HCT116 (cell line): ENCODE measurements around the gene EEF2KMT. TPM values are rescaled to one million over a fixed set of nuclear protein-coding genes. Genes with fewer than 3 reads are reported as not detected.

Experiments used
- ATAC-seq: fragments of 200-7000 bp; cut with Tn5 transposase; 2 replicates; pipeline ENCODE4 v1.9.1; 2020; ENCODE audit warnings: mild to moderate bottlenecking, moderate library complexity
- BruUV-seq: library from RNA; stranded (reverse); fragments of 400-500 nt; replicated peaks from 2 replicates; lab custom pipeline; 2021; lab: Mats Ljungman, UMichigan
- CTCF ChIA-PET: fragments of 300-600 bp; sonication (Branson Sonifier 250); formaldehyde crosslinking; loops from one replicate; lab custom pipeline; 2021; ENCODE audit warnings: antibody characterized with exemption; lab: Charles Lee
- POLR2A ChIA-PET: fragments of 300-600, 350-600 bp; sonication (Branson Sonifier 250); formaldehyde crosslinking; loops from one replicate; lab custom pipeline; 2021; ENCODE audit warnings: antibody characterized with exemption; lab: Charles Lee
- RAD21 ChIA-PET, 2 experiments: fragments of 300-600 bp; sonication (Branson Sonifier 250); formaldehyde crosslinking; loops; one replicate each; lab custom pipeline; 2023; ENCODE audit warnings: low total read pairs in 2 of 2; ENCODE audit not compliant: uncharacterized antibody in 2 of 2, unreplicated experiment in 2 of 2, low non-redundant PET in 1 of 2; lab: Charles Lee
- DNase-seq: peaks from one replicate; pipeline ENCODE4 v3.0.0-alpha.2; 2010; ENCODE audit warnings: low read depth, low spot score
- H2AFZ ChIP-seq: fragments of 200-600 bp; shearing (Covaris generic), sonication (generic); 2 replicates; pipeline ENCODE4 v1.6.1; 2017; ENCODE audit warnings: low read depth, mixed run types, mixed read lengths, antibody characterized with exemption, low read length; ENCODE audit not compliant: poor library complexity, severe bottlenecking
- H3K27ac ChIP-seq: 2 replicates; pipeline ENCODE4 v1.5.1; 2012; ENCODE audit warnings: low read depth, low read length
- H3K27me3 ChIP-seq: fragments of 200-600 bp; sonication (generic); 2 replicates; pipeline ENCODE4 v1.6.1; 2016; ENCODE audit warnings: mixed run types, low read length, mixed read lengths; ENCODE audit not compliant: insufficient read depth
- H3K36me3 ChIP-seq, 2 experiments: fragments of 200-500 bp in 1 of 2; fragments of 200-600 bp in 1 of 2; sonication (Bioruptor generic) in 1 of 2; sonication (generic) in 1 of 2; 2 replicates each; pipeline versions ENCODE4 v1.5.1 to v1.6.1; 2014 to 2016; ENCODE audit warnings: low read length in 2 of 2, inconsistent platforms in 1 of 2, mixed read lengths in 1 of 2, mixed run types in 1 of 2; ENCODE audit not compliant: insufficient read depth in 2 of 2, control insufficient read depth in 1 of 2
- H3K4me1 ChIP-seq, 2 experiments: fragments of 200-600 bp in 1 of 2; sonication (generic) in 1 of 2; 2 replicates each; pipeline versions ENCODE4 v1.5.1 to v1.6.1; 2012 to 2017; ENCODE audit warnings: low read length in 2 of 2, inconsistent platforms in 1 of 2, mild to moderate bottlenecking in 1 of 2, mixed read lengths in 1 of 2, mixed run types in 1 of 2, moderate library complexity in 1 of 2; ENCODE audit not compliant: insufficient read depth in 2 of 2, control insufficient read depth in 1 of 2
- H3K4me2 ChIP-seq: fragments of 200-600 bp; sonication (generic); 2 replicates; pipeline ENCODE4 v1.6.1; 2017; ENCODE audit warnings: mixed run types, low read length, mixed read lengths
- H3K4me3 ChIP-seq, 2 experiments: fragments of 200-600 bp in 1 of 2; sonication (generic) in 1 of 2; replicated peaks in 1 of 2; 2 replicates each; pipeline ENCODE4 v1.5.1; 2011 to 2016; ENCODE audit warnings: low read length in 2 of 2, control low read depth in 1 of 2, low read depth in 1 of 2, mild to moderate bottlenecking in 1 of 2, mixed read lengths in 1 of 2, mixed run types in 1 of 2
- H3K79me2 ChIP-seq: fragments of 200-600 bp; sonication (generic); 2 replicates; pipeline ENCODE4 v1.6.1; 2017; ENCODE audit warnings: mild to moderate bottlenecking, mixed run types, low read length, moderate library complexity, mixed read lengths; ENCODE audit not compliant: insufficient read depth
- H3K9ac ChIP-seq: fragments of 200-600 bp; sonication (generic); 2 replicates; pipeline ENCODE4 v1.6.1; 2016; ENCODE audit warnings: low read length, mixed read lengths
- H3K9me2 ChIP-seq: fragments of 200-600 bp; sonication (generic), shearing (Covaris generic); 2 replicates; pipeline ENCODE4 v1.6.1; 2017; ENCODE audit warnings: mixed run types, mild to moderate bottlenecking, moderate library complexity; ENCODE audit not compliant: insufficient read depth
- H3K9me3 ChIP-seq, 2 experiments: fragments of 200-500 bp in 1 of 2; fragments of 200-600 bp in 1 of 2; sonication (Bioruptor generic) in 1 of 2; sonication (generic) in 1 of 2; 2 replicates each; pipeline ENCODE4 v1.6.1; 2014 to 2017; ENCODE audit warnings: low read length in 2 of 2, mixed read lengths in 2 of 2, inconsistent platforms in 1 of 2, low read depth in 1 of 2, mild to moderate bottlenecking in 1 of 2, mixed run types in 1 of 2, moderate library complexity in 1 of 2; ENCODE audit not compliant: control insufficient read depth in 1 of 2, insufficient read depth in 1 of 2
- H4K20me1 ChIP-seq: fragments of 200-600 bp; sonication (generic), shearing (Covaris generic); 2 replicates; pipeline ENCODE4 v1.6.1; 2017; ENCODE audit warnings: mixed run types, mild to moderate bottlenecking, moderate library complexity; ENCODE audit not compliant: insufficient read depth
- ATF3 ChIP-seq: IDR thresholded peaks from 2 replicates; pipeline ENCODE4 v1.6.1; 2012
- CBX3 ChIP-seq: IDR thresholded peaks from 2 replicates; pipeline ENCODE4 v1.6.1; 2012; ENCODE audit warnings: low read depth
- ELF1 ChIP-seq: IDR thresholded peaks from 2 replicates; pipeline ENCODE4 v1.6.1; 2012; ENCODE audit warnings: low read depth, borderline replicate concordance
- EZH2 ChIP-seq: fragments of 200-600 bp; sonication (generic); IDR thresholded peaks from 2 replicates; pipeline ENCODE4 v1.6.1; 2017; ENCODE audit warnings: antibody characterized with exemption, mixed run types
- REST ChIP-seq: IDR thresholded peaks from 2 replicates; pipeline ENCODE4 v1.6.1; 2012; ENCODE audit warnings: low read depth
- SP1 ChIP-seq: IDR thresholded peaks from 2 replicates; pipeline ENCODE4 v1.6.1; 2012; ENCODE audit warnings: low read depth
- intact Hi-C: fragments of 100-400 bp; cut with micrococcal nuclease; formaldehyde crosslinking; loops from 2 replicates; pipeline ENCODE4 v1.10.0; 2022
- total RNA-seq: library from RNA; stranded (reverse); gene quantifications from one replicate; pipeline ENCODE4 v1.2.1, GENCODE V29; 2021; ENCODE audit not compliant: unreplicated experiment

EEF2KMT gene
- total RNA-seq, 1 experiment from 2014 or later: 25.6 TPM

GRCh38 chr16:5036228-5037156 lies 61.1 kb downstream of the EEF2KMT start:
- ChIA-PET CTCF (no interaction called here), RAD21 (no interaction called here), POLR2A (no interaction called here)
- no peak overlapping the region for H3K27ac ChIP-seq
- H3K9me2 ChIP-seq: no peaks in the 10 kb centered on the region
- no peak overlapping the region for H3K9ac ChIP-seq
- H4K20me1 ChIP-seq: no peaks in the 10 kb centered on the region
- H3K4me1 ChIP-seq: peaks cover 15 to 38% of the 10 kb centered on the region in 2 experiments
- no peak overlapping the region for H3K4me2 ChIP-seq
- DNase-seq (no peak), ATAC-seq (no peak)
- H2AFZ ChIP-seq: no peak overlapping the region
- 0 out of 2 replicates have a peak, but pooled peaks cover 6% of the 10 kb centered on the region for H3K79me2 ChIP-seq
- intact Hi-C loops: no loop called here
- TF ChIP-seq REST (no peak), SP1 (no peak), CBX3 (no peak), ATF3 (no peak), EZH2 (no peak), ELF1 (no peak)
- TF ChIP-seq, all 23 proteins: peak for 0
- Histone ChIP-seq H3K4me3 (no peak overlapping the region), H3K27me3 (no peaks in the 10 kb centered on the region), H3K9me3 (no peaks in the 10 kb centered on the region), H3K36me3 (no peaks in the 10 kb centered on the region)
- BruUV-seq: no TSS peak
